ENCODE data around the gene RHOBTB3. TPM values are rescaled to one million over a fixed set of nuclear protein-coding genes. Genes with fewer than 3 reads are reported as not detected.

The RHOBTB3 gene
- total and polyA plus RNA-seq, 2 donors (not counting 1 experiment from before 2014, with no cell fraction given): 337 to 338 TPM

DNA sequence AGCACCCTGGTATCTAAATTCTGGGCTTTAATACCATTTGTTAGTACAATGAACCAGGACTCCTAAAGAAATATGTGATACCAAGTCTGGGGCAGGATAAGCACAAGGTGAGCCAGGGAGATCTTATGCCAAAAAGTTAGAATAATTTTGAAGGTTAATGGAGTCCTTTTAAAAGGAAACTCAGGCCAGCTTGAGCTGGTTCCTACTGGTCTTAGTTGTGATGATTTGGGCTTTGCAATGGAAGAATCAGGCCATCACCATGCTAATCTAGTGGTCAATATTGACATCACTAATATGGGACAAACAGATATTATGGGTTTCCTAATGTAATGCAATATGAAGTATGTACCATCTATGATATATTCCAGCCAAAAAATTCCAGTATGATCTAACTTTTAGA lies 40.8 kb upstream of the RHOBTB3 start:
- Histone ChIP-seq H3K4me2 (ENCODE audit: extremely low read depth, insufficient read depth, low read length) (no peak overlapping the region), H3K4me1 (ENCODE audit: control insufficient read depth, extremely low read depth, insufficient read depth, low read length) (no peaks in the 10 kb centered on the region), H3K4me3 (replicated peaks in 1 of 4; ENCODE audit: control extremely low read depth in 1 of 4, insufficient read depth in 1 of 4, low read depth in 3 of 4, low read length in 4 of 4) (no peak overlapping the region), H3K9ac (ENCODE audit: insufficient read depth, low read length) (no peak overlapping the region), H3K79me2 (ENCODE audit: control insufficient read depth, insufficient read depth, low read length) (no peaks in the 10 kb centered on the region), H3K36me3 (ENCODE audit: control insufficient read depth, insufficient read depth, low read length) (no peaks in the 10 kb centered on the region), H3K27me3 (ENCODE audit: control insufficient read depth, insufficient read depth, low read length) (no peaks in the 10 kb centered on the region), H3K27ac (ENCODE audit: insufficient read depth, low read length) (no peak overlapping the region), H3K9me3 (ENCODE audit: control insufficient read depth, insufficient read depth, low read depth, low read length) (no peaks in the 10 kb centered on the region), H2AFZ (ENCODE audit: low read length) (no peak overlapping the region), H4K20me1 (ENCODE audit: control insufficient read depth, extremely low read depth, insufficient read depth, low read length) (no peaks in the 10 kb centered on the region)
- TF ChIP-seq EZH2 (IDR thresholded peaks at IDR 0.05; ENCODE audit: low read length, missing control alignments): no peak
- TF ChIP-seq, protein P1, sequence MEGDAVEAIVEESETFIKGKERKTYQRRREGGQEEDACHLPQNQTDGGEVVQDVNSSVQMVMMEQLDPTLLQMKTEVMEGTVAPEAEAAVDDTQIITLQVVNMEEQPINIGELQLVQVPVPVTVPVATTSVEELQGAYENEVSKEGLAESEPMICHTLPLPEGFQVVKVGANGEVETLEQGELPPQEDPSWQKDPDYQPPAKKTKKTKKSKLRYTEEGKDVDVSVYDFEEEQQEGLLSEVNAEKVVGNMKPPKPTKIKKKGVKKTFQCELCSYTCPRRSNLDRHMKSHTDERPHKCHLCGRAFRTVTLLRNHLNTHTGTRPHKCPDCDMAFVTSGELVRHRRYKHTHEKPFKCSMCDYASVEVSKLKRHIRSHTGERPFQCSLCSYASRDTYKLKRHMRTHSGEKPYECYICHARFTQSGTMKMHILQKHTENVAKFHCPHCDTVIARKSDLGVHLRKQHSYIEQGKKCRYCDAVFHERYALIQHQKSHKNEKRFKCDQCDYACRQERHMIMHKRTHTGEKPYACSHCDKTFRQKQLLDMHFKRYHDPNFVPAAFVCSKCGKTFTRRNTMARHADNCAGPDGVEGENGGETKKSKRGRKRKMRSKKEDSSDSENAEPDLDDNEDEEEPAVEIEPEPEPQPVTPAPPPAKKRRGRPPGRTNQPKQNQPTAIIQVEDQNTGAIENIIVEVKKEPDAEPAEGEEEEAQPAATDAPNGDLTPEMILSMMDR (conservative IDR thresholded peaks at IDR 0.05 in 1 of 2, IDR thresholded peaks at IDR 0.05 in 1 of 2; ENCODE audit: low read depth in 1 of 2, low read length in 2 of 2): no peak
- DNase-seq (ENCODE audit: low read depth in 2 of 2): no peak

DNA sequence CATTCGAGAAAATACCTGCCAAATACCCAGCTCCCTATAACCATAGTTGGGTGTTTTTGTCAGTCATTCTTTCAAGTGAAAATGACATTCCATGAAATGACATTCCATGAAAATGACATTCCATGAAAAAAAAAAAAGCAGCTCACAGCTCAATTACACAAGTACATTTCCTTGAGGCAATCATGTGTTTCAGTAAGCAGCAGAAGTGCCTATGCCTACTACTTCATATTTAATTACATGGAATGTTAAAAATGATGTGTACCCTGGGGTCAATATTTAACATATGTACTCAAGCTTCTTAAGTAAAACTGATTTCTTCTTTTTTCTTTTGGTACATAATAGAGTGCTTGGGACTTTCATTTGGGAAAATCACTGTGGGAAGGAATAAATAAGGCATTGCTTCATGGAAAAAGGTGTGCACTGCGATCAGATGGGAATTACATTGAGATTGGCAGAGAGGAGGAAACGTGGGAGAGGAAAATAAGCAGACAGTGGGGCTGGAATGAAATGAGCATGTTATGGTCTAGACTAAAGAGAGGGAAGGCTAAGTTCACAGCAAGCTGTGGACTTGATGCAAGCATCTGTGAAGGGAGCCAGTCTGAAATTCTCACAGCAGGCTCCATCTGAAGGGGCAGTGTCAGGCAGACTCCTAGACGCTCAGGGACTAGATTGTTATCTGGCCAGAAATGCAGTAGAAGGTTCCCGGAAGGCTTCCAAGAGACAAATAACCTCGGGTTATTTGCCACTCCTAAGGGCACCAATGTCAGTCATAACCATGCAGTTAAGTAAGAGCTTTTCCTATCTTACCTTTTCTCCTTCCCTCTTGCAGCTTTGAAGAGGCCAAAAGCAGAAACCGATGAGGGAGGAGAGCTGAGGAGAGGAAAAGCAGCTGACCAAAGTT lies 33.1 kb upstream of the RHOBTB3 start:
- no peak for DNase-seq (ENCODE audit: low read depth in 2 of 2)
- Histone ChIP-seq H3K27ac (ENCODE audit: insufficient read depth, low read length) (no peak overlapping the region), H4K20me1 (ENCODE audit: control insufficient read depth, extremely low read depth, insufficient read depth, low read length) (no peaks in the 10 kb centered on the region), H3K36me3 (ENCODE audit: control insufficient read depth, insufficient read depth, low read length) (no peaks in the 10 kb centered on the region), H3K4me1 (ENCODE audit: control insufficient read depth, extremely low read depth, insufficient read depth, low read length) (no peaks in the 10 kb centered on the region), H3K9me3 (ENCODE audit: control insufficient read depth, insufficient read depth, low read depth, low read length) (no peaks in the 10 kb centered on the region), H3K4me2 (ENCODE audit: extremely low read depth, insufficient read depth, low read length) (no peak overlapping the region), H2AFZ (ENCODE audit: low read length) (no peak overlapping the region), H3K79me2 (ENCODE audit: control insufficient read depth, insufficient read depth, low read length) (no peaks in the 10 kb centered on the region), H3K27me3 (ENCODE audit: control insufficient read depth, insufficient read depth, low read length) (no peaks in the 10 kb centered on the region), H3K4me3 (replicated peaks in 1 of 4; ENCODE audit: control extremely low read depth in 1 of 4, insufficient read depth in 1 of 4, low read depth in 3 of 4, low read length in 4 of 4) (no peak overlapping the region), H3K9ac (ENCODE audit: insufficient read depth, low read length) (no peak overlapping the region)
- no peak for TF ChIP-seq EZH2 (IDR thresholded peaks at IDR 0.05; ENCODE audit: low read length, missing control alignments)
- TF ChIP-seq, protein P1 (conservative IDR thresholded peaks at IDR 0.05 in 1 of 2, IDR thresholded peaks at IDR 0.05 in 1 of 2; ENCODE audit: low read depth in 1 of 2, low read length in 2 of 2): no peak

DNA sequence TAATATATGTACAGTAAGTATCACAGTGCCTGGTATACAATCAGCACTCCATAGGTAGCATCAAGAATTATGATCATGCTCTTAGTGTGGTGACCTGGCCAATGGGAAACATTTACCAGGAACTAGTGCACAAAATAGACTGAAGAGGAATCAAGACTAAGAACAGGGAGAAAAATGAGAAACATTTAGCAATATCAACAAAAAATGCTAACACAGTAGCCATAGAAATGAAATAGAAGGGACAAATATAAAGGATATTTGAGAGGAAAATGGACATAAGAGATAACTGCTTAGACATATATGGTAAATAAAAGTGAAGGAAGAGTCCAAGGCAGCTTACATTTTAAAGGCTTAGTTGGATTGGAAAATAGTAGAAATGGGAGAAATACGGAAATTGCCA lies 31.8 kb upstream of the RHOBTB3 start:
- TF ChIP-seq EZH2 (IDR thresholded peaks at IDR 0.05; ENCODE audit: low read length, missing control alignments): no peak
- TF ChIP-seq, protein P1 (conservative IDR thresholded peaks at IDR 0.05 in 1 of 2, IDR thresholded peaks at IDR 0.05 in 1 of 2; ENCODE audit: low read depth in 1 of 2, low read length in 2 of 2): no peak
- Histone ChIP-seq H3K9ac (ENCODE audit: insufficient read depth, low read length) (no peak overlapping the region), H3K79me2 (ENCODE audit: control insufficient read depth, insufficient read depth, low read length) (no peaks in the 10 kb centered on the region), H3K27me3 (ENCODE audit: control insufficient read depth, insufficient read depth, low read length) (no peaks in the 10 kb centered on the region), H3K4me3 (replicated peaks in 1 of 4; ENCODE audit: control extremely low read depth in 1 of 4, insufficient read depth in 1 of 4, low read depth in 3 of 4, low read length in 4 of 4) (no peak overlapping the region), H2AFZ (ENCODE audit: low read length) (no peak overlapping the region), H3K36me3 (ENCODE audit: control insufficient read depth, insufficient read depth, low read length) (no peaks in the 10 kb centered on the region), H4K20me1 (ENCODE audit: control insufficient read depth, extremely low read depth, insufficient read depth, low read length) (no peaks in the 10 kb centered on the region), H3K4me1 (ENCODE audit: control insufficient read depth, extremely low read depth, insufficient read depth, low read length) (no peaks in the 10 kb centered on the region), H3K27ac (ENCODE audit: insufficient read depth, low read length) (no peak overlapping the region), H3K4me2 (ENCODE audit: extremely low read depth, insufficient read depth, low read length) (no peak overlapping the region), H3K9me3 (ENCODE audit: control insufficient read depth, insufficient read depth, low read depth, low read length) (no peaks in the 10 kb centered on the region)
- DNase-seq (ENCODE audit: low read depth in 2 of 2): no peak

Data from fibroblast of lung (primary cell).